ENCODE data around the gene POMT2.

GRCh38 chr14:77303417-77304156 lies 17.1 kb downstream of the POMT2 start:
- TF ChIP-seq, protein P1, sequence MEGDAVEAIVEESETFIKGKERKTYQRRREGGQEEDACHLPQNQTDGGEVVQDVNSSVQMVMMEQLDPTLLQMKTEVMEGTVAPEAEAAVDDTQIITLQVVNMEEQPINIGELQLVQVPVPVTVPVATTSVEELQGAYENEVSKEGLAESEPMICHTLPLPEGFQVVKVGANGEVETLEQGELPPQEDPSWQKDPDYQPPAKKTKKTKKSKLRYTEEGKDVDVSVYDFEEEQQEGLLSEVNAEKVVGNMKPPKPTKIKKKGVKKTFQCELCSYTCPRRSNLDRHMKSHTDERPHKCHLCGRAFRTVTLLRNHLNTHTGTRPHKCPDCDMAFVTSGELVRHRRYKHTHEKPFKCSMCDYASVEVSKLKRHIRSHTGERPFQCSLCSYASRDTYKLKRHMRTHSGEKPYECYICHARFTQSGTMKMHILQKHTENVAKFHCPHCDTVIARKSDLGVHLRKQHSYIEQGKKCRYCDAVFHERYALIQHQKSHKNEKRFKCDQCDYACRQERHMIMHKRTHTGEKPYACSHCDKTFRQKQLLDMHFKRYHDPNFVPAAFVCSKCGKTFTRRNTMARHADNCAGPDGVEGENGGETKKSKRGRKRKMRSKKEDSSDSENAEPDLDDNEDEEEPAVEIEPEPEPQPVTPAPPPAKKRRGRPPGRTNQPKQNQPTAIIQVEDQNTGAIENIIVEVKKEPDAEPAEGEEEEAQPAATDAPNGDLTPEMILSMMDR (conservative IDR thresholded peaks at IDR 0.05 in 1 of 2, IDR thresholded peaks at IDR 0.05 in 1 of 2; ENCODE audit: low read depth in 1 of 2, low read length in 2 of 2), result no peak
- TF ChIP-seq EZH2 (IDR thresholded peaks at IDR 0.05; ENCODE audit: low read length, missing control alignments), result no peak
